Osteocyte (in vitro differentiated cells): Measurements from ENCODE around the gene INPPL1. TPM values are rescaled to one million over a fixed set of nuclear protein-coding genes. Genes with fewer than 3 reads are reported as not detected.
A peak's percentile ranks its signal among the peaks of the same experiment; 100 is the strongest.

ENCODE experiments used
- DNase-seq: peaks from one replicate; pipeline ENCODE4 v3.0.0; 2021; ENCODE audit warnings: mixed read lengths; ENCODE audit not compliant: unreplicated experiment; ENCODE audit errors: extremely low spot score
- H3K27ac Mint-ChIP-seq: one replicate; pipeline ENCODE4 v1.8.0; 2021; ENCODE audit warnings: mild to moderate bottlenecking, mixed read lengths; ENCODE audit not compliant: unreplicated experiment
- H3K27me3 Mint-ChIP-seq: one replicate; pipeline ENCODE4 v1.8.0; 2021; ENCODE audit warnings: mixed read lengths; ENCODE audit not compliant: unreplicated experiment
- H3K36me3 Mint-ChIP-seq: one replicate; pipeline ENCODE4 v1.8.0; 2021; ENCODE audit warnings: mixed read lengths; ENCODE audit not compliant: unreplicated experiment
- H3K4me1 Mint-ChIP-seq: one replicate; pipeline ENCODE4 v1.8.0; 2021; ENCODE audit warnings: mixed read lengths; ENCODE audit not compliant: unreplicated experiment
- H3K4me3 Mint-ChIP-seq: one replicate; pipeline ENCODE4 v1.8.0; 2021; ENCODE audit warnings: mild to moderate bottlenecking, moderate library complexity, mixed read lengths; ENCODE audit not compliant: unreplicated experiment
- H3K9me3 Mint-ChIP-seq: one replicate; pipeline ENCODE4 v1.8.0; 2021; ENCODE audit warnings: mixed read lengths; ENCODE audit not compliant: unreplicated experiment
- CTCF ChIP-seq: fragments of 200-600 bp; sonication (generic); IDR thresholded peaks from 2 replicates; pipeline ENCODE4 v1.5.0; 2021; ENCODE audit warnings: antibody characterized with exemption, mild to moderate bottlenecking, moderate library complexity
- total RNA-seq: library from RNA; stranded (reverse); gene quantifications from 2 replicates; pipeline ENCODE4 v1.2.1, GENCODE V29; 2021

Gene INPPL1
- total RNA-seq, 1 donor from 2014 or later, result 289 TPM

GRCh38 chr11:72226701-72227100 lies 2.1 kb downstream of the INPPL1 start:
- Mint-ChIP-seq H3K9me3 (no peaks in the 10 kb centered on the region), H3K36me3 (peaks cover 21% of the 10 kb centered on the region), H3K4me3 (peak overlapping the region; percentile 22), H3K27ac (peak overlapping the region; percentile 23), H3K4me1 (peaks cover 50% of the 10 kb centered on the region), H3K27me3 (no peaks in the 10 kb centered on the region)
- DNase-seq, result peak; percentile 63
- no peak for TF ChIP-seq CTCF

GRCh38 chr11:72227316-72228228 lies 3.0 kb downstream of the INPPL1 start:
- TF ChIP-seq CTCF, result no peak
- no peaks in the 10 kb centered on the region for H3K9me3 Mint-ChIP-seq
- H3K27me3 Mint-ChIP-seq, result no peaks in the 10 kb centered on the region
- H3K27ac Mint-ChIP-seq, result peak overlapping the region; percentile 28
- peak; percentile 92 for DNase-seq
- peaks cover 44% of the 10 kb centered on the region for H3K4me1 Mint-ChIP-seq
- H3K4me3 Mint-ChIP-seq, result peak overlapping the region; percentile 22
- H3K36me3 Mint-ChIP-seq, result peaks cover 26% of the 10 kb centered on the region

- Mint-ChIP-seq H3K27me3 (no peaks in the 10 kb centered on the region), H3K36me3 (peaks cover 29% of the 10 kb centered on the region), H3K9me3 (no peaks in the 10 kb centered on the region), H3K4me3 (peak overlapping the region; percentile 22), H3K4me1 (peaks cover 39% of the 10 kb centered on the region), H3K27ac (no peak overlapping the region)
- DNase-seq, result peak; percentile 79
- TF ChIP-seq CTCF, result peak; percentile 17
Measured at GRCh38 chr11:72228229-72228843, 3.8 kb downstream of the INPPL1 start.

GRCh38 chr11:72228844-72229231 lies 4.3 kb downstream of the INPPL1 start:
- DNase-seq, result peak; percentile 73
- no peaks in the 10 kb centered on the region for H3K27me3 Mint-ChIP-seq
- peaks cover 33% of the 10 kb centered on the region for H3K36me3 Mint-ChIP-seq

More at GRCh38 chr11:72228844-72229231, 4.3 kb downstream of the INPPL1 start:
- H3K4me1 Mint-ChIP-seq, result peaks cover 39% of the 10 kb centered on the region
- H3K4me3 Mint-ChIP-seq, result no peak overlapping the region
- H3K27ac Mint-ChIP-seq, result peak overlapping the region; percentile 54
- H3K9me3 Mint-ChIP-seq, result no peaks in the 10 kb centered on the region
- TF ChIP-seq CTCF, result no peak
